ENCODE data around the gene MCTP1.
A peak's percentile ranks its signal among the peaks of the same experiment; 100 is the strongest.

Gene MCTP1

GRCh38 chr5:94693845-94694370, 591.0 kb downstream of the MCTP1 start:
- Histone ChIP-seq H3K4me3 (ENCODE audit: severe bottlenecking) (no peak overlapping the region), H3K36me3 (ENCODE audit: low read depth) (peaks cover 62% of the 10 kb centered on the region), H3K4me1 (ENCODE audit: insufficient read depth, poor library complexity, severe bottlenecking) (peaks cover 25% of the 10 kb centered on the region), H3K9me3 (ENCODE audit: severe bottlenecking) (no peaks in the 10 kb centered on the region), H3K27ac (ENCODE audit: poor library complexity, severe bottlenecking) (peak overlapping the region; percentile 65), H3K27me3 (ENCODE audit: insufficient read depth, poor library complexity, severe bottlenecking) (no peaks in the 10 kb centered on the region)
- DNase-seq (ENCODE audit: low spot score): no peak
- ATAC-seq (ENCODE audit: low read depth): no peak
- no peak for TF ChIP-seq CTCF (IDR thresholded peaks at IDR 0.05; ENCODE audit: poor library complexity, severe bottlenecking)

- Histone ChIP-seq H3K4me3 (ENCODE audit: severe bottlenecking) (no peak overlapping the region), H3K27me3 (ENCODE audit: insufficient read depth, poor library complexity, severe bottlenecking) (no peaks in the 10 kb centered on the region), H3K9me3 (ENCODE audit: severe bottlenecking) (no peaks in the 10 kb centered on the region), H3K27ac (ENCODE audit: poor library complexity, severe bottlenecking) (peak overlapping the region; percentile 65), H3K4me1 (ENCODE audit: insufficient read depth, poor library complexity, severe bottlenecking) (peaks cover 25% of the 10 kb centered on the region), H3K36me3 (ENCODE audit: low read depth) (peaks cover 69% of the 10 kb centered on the region)
- TF ChIP-seq CTCF (IDR thresholded peaks at IDR 0.05; ENCODE audit: poor library complexity, severe bottlenecking): peak; percentile 65
- ATAC-seq (ENCODE audit: low read depth) (peak; percentile 93), DNase-seq (ENCODE audit: low spot score) (no peak)
Measured at GRCh38 chr5:94693043-94693822, 591.7 kb downstream of the MCTP1 start.

GRCh38 chr5:94692581-94692980, 592.3 kb downstream of the MCTP1 start:
- peaks cover 73% of the 10 kb centered on the region for H3K36me3 ChIP-seq (ENCODE audit: low read depth)
- ATAC-seq (ENCODE audit: low read depth): no peak
- no peaks in the 10 kb centered on the region for H3K27me3 ChIP-seq (ENCODE audit: insufficient read depth, poor library complexity, severe bottlenecking)
- no peak for DNase-seq (ENCODE audit: low spot score)
- peaks cover 25% of the 10 kb centered on the region for H3K4me1 ChIP-seq (ENCODE audit: insufficient read depth, poor library complexity, severe bottlenecking)
- no peak overlapping the region for H3K4me3 ChIP-seq (ENCODE audit: severe bottlenecking)
- no peak for TF ChIP-seq CTCF (IDR thresholded peaks at IDR 0.05; ENCODE audit: poor library complexity, severe bottlenecking)
- peak overlapping the region; percentile 65 for H3K27ac ChIP-seq (ENCODE audit: poor library complexity, severe bottlenecking)
- H3K9me3 ChIP-seq (ENCODE audit: severe bottlenecking): no peaks in the 10 kb centered on the region

- Histone ChIP-seq H3K4me3 (ENCODE audit: severe bottlenecking) (no peak overlapping the region), H3K36me3 (ENCODE audit: low read depth) (peaks cover 73% of the 10 kb centered on the region), H3K27ac (ENCODE audit: poor library complexity, severe bottlenecking) (peak overlapping the region; percentile 65), H3K4me1 (ENCODE audit: insufficient read depth, poor library complexity, severe bottlenecking) (peaks cover 25% of the 10 kb centered on the region), H3K27me3 (ENCODE audit: insufficient read depth, poor library complexity, severe bottlenecking) (no peaks in the 10 kb centered on the region), H3K9me3 (ENCODE audit: severe bottlenecking) (no peaks in the 10 kb centered on the region)
- DNase-seq (ENCODE audit: low spot score) (no peak), ATAC-seq (ENCODE audit: low read depth) (peak; percentile 66)
- no peak for TF ChIP-seq CTCF (IDR thresholded peaks at IDR 0.05; ENCODE audit: poor library complexity, severe bottlenecking)
Measured at GRCh38 chr5:94691949-94692348, 592.9 kb downstream of the MCTP1 start.

GRCh38 chr5:94691291-94691690, 593.6 kb downstream of the MCTP1 start:
- H3K4me3 ChIP-seq (ENCODE audit: severe bottlenecking): no peak overlapping the region
- peaks cover 73% of the 10 kb centered on the region for H3K36me3 ChIP-seq (ENCODE audit: low read depth)
- no peaks in the 10 kb centered on the region for H3K27me3 ChIP-seq (ENCODE audit: insufficient read depth, poor library complexity, severe bottlenecking)
- ATAC-seq (ENCODE audit: low read depth) (no peak), DNase-seq (ENCODE audit: low spot score) (no peak)
- H3K27ac ChIP-seq (ENCODE audit: poor library complexity, severe bottlenecking): no peak overlapping the region
- TF ChIP-seq CTCF (IDR thresholded peaks at IDR 0.05; ENCODE audit: poor library complexity, severe bottlenecking): no peak
- peaks cover 25% of the 10 kb centered on the region for H3K4me1 ChIP-seq (ENCODE audit: insufficient read depth, poor library complexity, severe bottlenecking)
- no peaks in the 10 kb centered on the region for H3K9me3 ChIP-seq (ENCODE audit: severe bottlenecking)

All from RWPE2 (cell line).